Stimulated activated CD4-positive, alpha-beta T cell treated with anti-CD3 and anti-CD28 coated beads, Interleukin-1b, Interleukin-23, amount 100 ng/mL, for 48 hours (primary cell): ENCODE data around the gene DYNC2LI1.

Experiments
- DNase-seq: peaks from one replicate; pipeline ENCODE4 v3.0.0-alpha.2; 2020

DYNC2LI1 gene

DNA sequence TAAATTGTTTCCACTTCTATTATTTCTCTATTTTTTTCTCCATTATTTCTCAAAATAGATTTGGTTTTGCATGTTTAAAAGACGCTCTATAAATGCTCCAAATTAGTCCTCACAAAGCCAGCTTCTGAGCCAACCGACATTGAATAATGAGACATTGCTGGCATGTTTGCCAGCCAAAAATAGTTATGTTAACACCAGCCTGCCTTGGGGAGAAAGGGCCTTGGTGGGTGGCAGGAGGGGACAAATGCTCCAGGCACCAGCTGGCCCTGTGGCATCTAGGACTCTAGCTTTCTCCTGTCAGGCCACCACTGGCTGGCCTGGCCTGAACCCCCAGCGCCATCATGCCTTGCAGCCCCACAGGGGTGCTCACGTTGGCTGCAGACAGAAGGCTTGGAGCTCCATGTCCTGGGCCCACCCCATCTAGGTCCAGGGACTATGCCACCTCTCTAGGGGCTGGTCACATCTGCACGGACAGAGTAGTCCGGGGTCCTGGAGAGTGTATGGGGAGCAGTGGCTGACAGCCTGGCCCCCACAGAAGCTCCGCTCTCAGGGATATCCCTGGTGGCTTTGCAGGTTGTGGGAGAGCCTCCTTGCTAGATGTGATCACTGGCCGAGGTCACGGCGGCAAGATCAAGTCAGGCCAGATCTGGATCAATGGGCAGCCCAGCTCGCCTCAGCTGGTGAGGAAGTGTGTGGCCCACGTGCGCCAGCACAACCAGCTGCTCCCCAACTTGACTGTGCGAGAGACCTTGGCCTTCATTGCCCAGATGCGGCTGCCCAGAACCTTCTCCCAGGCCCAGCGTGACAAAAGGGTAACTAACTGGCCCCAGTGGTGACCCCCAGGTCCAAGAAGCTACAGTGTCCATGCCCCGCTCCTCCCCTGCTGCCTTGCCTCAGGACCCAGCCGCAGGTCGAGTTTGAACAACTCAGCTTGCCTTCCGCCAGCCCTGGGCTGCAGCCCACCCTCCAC is 77.5 kb downstream of the DYNC2LI1 start:
- no peak for DNase-seq

DNA sequence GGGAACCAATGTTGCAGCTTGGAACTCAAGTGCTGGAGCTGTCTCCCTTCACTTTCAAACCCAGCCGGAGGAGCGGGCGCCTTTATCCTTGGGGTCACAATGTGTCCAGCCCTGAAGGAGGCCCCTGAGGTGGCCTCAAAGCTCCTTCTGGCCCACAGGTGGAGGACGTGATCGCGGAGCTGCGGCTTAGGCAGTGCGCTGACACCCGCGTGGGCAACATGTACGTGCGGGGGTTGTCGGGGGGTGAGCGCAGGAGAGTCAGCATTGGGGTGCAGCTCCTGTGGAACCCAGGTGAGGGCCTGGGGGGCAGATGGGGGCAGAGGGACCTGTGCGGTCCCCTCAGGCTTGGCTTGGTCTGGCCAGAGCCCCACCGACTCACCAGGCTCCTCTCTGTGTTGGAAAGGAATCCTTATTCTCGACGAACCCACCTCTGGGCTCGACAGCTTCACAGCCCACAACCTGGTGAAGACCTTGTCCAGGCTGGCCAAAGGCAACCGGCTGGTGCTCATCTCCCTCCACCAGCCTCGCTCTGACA is 78.4 kb downstream of the DYNC2LI1 start:
- no peak for DNase-seq

DNA sequence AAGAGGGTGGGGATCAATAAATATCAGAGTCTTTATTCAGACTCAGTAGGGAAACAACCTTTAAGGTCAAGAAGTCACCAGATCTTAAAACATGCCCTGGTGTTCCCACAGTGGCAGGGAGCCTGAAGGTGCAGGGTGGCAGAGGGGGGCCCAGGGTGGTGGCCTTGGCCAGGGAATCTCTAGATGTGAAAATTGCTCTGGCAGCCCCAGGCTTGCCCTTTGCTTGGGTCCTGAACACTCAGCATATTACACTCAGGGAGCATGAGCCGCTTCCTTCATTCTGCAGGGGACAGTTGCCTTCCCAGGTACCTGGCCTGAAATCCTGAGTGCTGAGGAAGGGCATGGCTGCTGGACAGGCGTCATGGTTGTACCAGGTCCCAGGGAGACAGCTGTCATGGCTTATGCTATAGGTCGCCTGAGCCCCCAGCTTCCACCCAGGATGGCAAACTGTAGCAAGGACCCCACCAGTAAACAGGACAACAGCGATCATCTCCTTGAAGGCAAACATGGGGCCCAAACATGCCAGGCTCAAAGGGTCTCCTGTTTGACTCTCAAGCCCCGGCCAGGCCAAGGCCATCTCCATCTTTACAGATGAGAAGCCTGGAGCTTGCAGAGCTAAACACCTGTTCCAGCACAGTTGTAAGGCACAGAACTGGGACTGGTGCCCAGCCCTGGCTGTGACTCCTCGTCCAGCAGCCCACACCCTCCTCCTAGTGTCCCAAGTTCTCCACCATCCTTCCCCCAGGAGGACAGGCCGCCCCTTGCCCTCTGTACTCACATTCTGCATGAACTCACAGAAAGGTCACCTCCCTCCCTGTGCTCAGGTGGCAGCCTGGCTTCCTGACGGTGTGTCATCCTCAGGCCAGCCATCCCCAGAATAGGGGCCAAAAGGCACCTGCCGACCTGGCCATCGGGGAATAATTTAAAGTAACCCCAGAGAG is 79.6 kb downstream of the DYNC2LI1 start:
- no peak for DNase-seq

DNA sequence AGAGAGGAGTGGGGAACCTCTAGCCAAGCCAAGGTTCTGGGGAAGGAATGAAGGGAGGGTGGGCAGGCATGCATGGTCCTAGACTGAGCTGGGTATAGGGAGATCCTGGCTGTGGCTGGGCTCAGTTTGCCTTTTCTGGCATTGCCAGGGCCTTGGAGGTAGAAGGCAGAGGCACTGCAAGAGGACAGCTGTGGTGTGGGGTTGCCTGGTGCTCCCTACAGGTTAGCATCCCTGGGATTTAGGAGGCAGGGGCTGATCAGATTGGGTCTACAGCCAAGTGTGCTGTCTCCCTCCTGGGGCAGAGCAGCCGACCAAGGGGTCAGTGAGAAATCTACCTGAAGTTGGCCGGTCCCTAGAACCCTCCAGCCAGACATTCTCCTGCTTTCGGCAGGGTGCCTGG is 80.8 kb downstream of the DYNC2LI1 start:
- no peak for DNase-seq

DNA sequence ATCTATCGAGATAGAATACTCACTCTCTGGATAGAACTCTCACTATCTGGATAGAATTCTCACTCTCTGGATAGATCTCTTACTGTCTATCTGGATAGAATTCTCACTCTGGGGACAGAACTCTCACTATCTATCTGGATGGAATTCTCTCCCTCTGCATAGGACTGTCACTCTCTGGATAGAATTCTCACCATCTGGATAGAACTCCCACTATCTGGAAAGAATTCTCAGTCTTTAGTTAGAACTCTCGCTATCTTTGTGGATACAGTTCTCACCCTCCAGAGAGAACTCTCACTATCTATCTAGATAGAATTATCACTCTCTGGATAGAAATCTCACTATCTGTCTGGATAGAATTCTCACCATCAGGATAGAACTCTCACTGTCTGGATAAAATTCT is 81.5 kb downstream of the DYNC2LI1 start:
- no peak for DNase-seq
